HepG2 (cell line): ENCODE data around the gene MAP2K5. TPM values are rescaled to one million over a fixed set of nuclear protein-coding genes. Genes with fewer than 3 reads are reported as not detected.
A peak's percentile ranks its signal among the peaks of the same experiment; 100 is the strongest.

Experiments
- ARHGAP35 ChIP-seq: sonication (generic); formaldehyde crosslinking; IDR thresholded peaks from 2 replicates; pipeline ENCODE4 v1.9.0; 2022; ENCODE audit warnings: mild to moderate bottlenecking, inconsistent platforms, moderate library complexity, missing genetic modification reagents, borderline replicate concordance
- CBFB ChIP-seq: sonication (generic); formaldehyde crosslinking; IDR thresholded peaks from 2 replicates; pipeline ENCODE4 v1.4.0; 2020; ENCODE audit warnings: missing genetic modification reagents
- CERS6 ChIP-seq: sonication (generic); formaldehyde crosslinking; IDR thresholded peaks from 2 replicates; pipeline ENCODE4 v1.5.0; 2020; ENCODE audit warnings: missing genetic modification reagents
- FOXC1 ChIP-seq: sonication (generic); formaldehyde crosslinking; IDR thresholded peaks from 2 replicates; pipeline ENCODE4 v1.8.0; 2022; ENCODE audit warnings: mild to moderate bottlenecking, missing genetic modification reagents, borderline replicate concordance
- HMGA1 ChIP-seq: sonication (generic); formaldehyde crosslinking; conservative IDR thresholded peaks from 2 replicates; pipeline ENCODE4 v1.4.0; 2020; ENCODE audit warnings: missing genetic modification reagents
- HOXA3 ChIP-seq: sonication (generic); formaldehyde crosslinking; IDR thresholded peaks from 2 replicates; pipeline ENCODE4 v1.5.0; 2020; ENCODE audit warnings: missing genetic modification reagents
- MAFK ChIP-seq, 2 experiments: IDR thresholded peaks in 1 of 2; conservative IDR thresholded peaks in 1 of 2; 2 replicates each; pipeline ENCODE4 v1.6.1; 2011; ENCODE audit warnings: improper control_type of control experiment in 2 of 2, low read length in 2 of 2
- MXI1 ChIP-seq: IDR thresholded peaks from 3 replicates; pipeline ENCODE4 v1.6.1; 2012; ENCODE audit warnings: low read depth, low read length, inconsistent platforms, borderline replicate concordance
- POLR2A ChIP-seq, 2 experiments: IDR thresholded peaks; 2 replicates each; pipeline ENCODE4 v1.6.1; 2011; ENCODE audit warnings: low read depth in 2 of 2, low read length in 2 of 2, mild to moderate bottlenecking in 1 of 2, moderate library complexity in 1 of 2; ENCODE audit not compliant: insufficient read depth in 1 of 2
- TBX2 ChIP-seq: sonication (generic); formaldehyde crosslinking; IDR thresholded peaks from 2 replicates; pipeline ENCODE4 v1.5.0; 2020; ENCODE audit warnings: missing genetic modification reagents, mild to moderate bottlenecking, borderline replicate concordance
- TP53 ChIP-seq: sonication (generic); formaldehyde crosslinking; conservative IDR thresholded peaks from 2 replicates; pipeline ENCODE4 v1.4.0; 2020; ENCODE audit warnings: missing genetic modification reagents
- XRCC5 ChIP-seq: fragments of 200-400 bp; formaldehyde crosslinking; optimal IDR thresholded peaks from 2 replicates; pipeline ENCODE3; 2017; ENCODE audit warnings: mild to moderate bottlenecking, low read length
- ZNF746 ChIP-seq: sonication (generic); formaldehyde crosslinking; IDR thresholded peaks from 2 replicates; pipeline ENCODE4 v1.8.0; 2022; ENCODE audit warnings: mild to moderate bottlenecking, missing genetic modification reagents
- ZNF800 ChIP-seq: sonication (generic); formaldehyde crosslinking; IDR thresholded peaks from 2 replicates; pipeline ENCODE4 v1.4.0; 2020; ENCODE audit warnings: missing genetic modification reagents
- polyA plus RNA-seq, 8 experiments: library from polyadenylated mRNA; depleted of rRNA in 3 of 8; stranded (reverse) in 7 of 8; unstranded in 1 of 8; fragments of >200 nt; fragmentation: Illumina TruSeq in 4 of 8; extraction: Trizol in 4 of 8; gene quantifications; 2 replicates each; pipeline versions ENCODE4 v1.2.1 to v1.2.3, GENCODE V29; 2011 to 2016; ENCODE audit warnings: low read depth in 4 of 8, missing spikeins in 1 of 8, mixed read lengths in 1 of 8; ENCODE audit not compliant: insufficient read depth in 1 of 8
- total RNA-seq, 5 experiments: library from RNA; depleted of rRNA; stranded (reverse); fragments of >200 nt; fragmentation: Illumina TruSeq; extraction: Trizol; gene quantifications; 2 replicates each; pipeline ENCODE4 v1.2.3, GENCODE V29; 2016; ENCODE audit warnings: low read depth in 1 of 5
- TF ChIP-seq, protein P1 (sequence below): sonication (generic); formaldehyde crosslinking; IDR thresholded peaks from 2 replicates; pipeline ENCODE4 v1.4.0; 2020; ENCODE audit warnings: mild to moderate bottlenecking, missing genetic modification reagents
- TF ChIP-seq, protein P2 (sequence below): sonication (generic); formaldehyde crosslinking; IDR thresholded peaks from 2 replicates; pipeline ENCODE4 v1.5.0; 2020; ENCODE audit warnings: missing genetic modification reagents
- TF ChIP-seq, protein P3 (sequence below): sonication (generic); formaldehyde crosslinking; IDR thresholded peaks from 2 replicates; pipeline ENCODE4 v1.4.0; 2020; ENCODE audit warnings: mild to moderate bottlenecking, missing genetic modification reagents, borderline replicate concordance
- TF ChIP-seq, protein P4 (sequence below): sonication (generic); formaldehyde crosslinking; IDR thresholded peaks from 2 replicates; pipeline ENCODE4 v1.4.0; 2020; ENCODE audit warnings: mild to moderate bottlenecking, missing genetic modification reagents

MAP2K5 gene
- total and polyA plus RNA-seq, 2 of the 13 experiments (the other 11 are each of a cell fraction or from before 2014, with no cell fraction given) = 4.0 to 4.3 TPM

GRCh38 chr15:67840749-67841512, 298.4 kb downstream of the MAP2K5 start (continued):
- TF ChIP-seq XRCC5 (peak; percentile 11), TP53 (CRISPR knock-in tag) (no peak), ZNF800 (CRISPR knock-in tag) (0 out of 2 replicates have a peak, but pooled peaks have one; percentile 1), MAFK (conservative IDR thresholded peaks at IDR 0.05 in 1 of 2, IDR thresholded peaks at IDR 0.05 in 1 of 2; ENCODE audit: low read length in 2 of 2) (no peak), CERS6 (CRISPR knock-in tag) (no peak), HMGA1 (CRISPR knock-in tag) (no peak), FOXC1 (0 out of 2 replicates have a peak, but pooled peaks have one; percentile 32), ARHGAP35 (0 out of 2 replicates have a peak, but pooled peaks have one; percentile 34), ZNF746 (0 out of 2 replicates have a peak, but pooled peaks have one; percentile 40), POLR2A (IDR thresholded peaks at IDR 0.05; ENCODE audit: insufficient read depth in 1 of 2, low read depth in 2 of 2, low read length in 2 of 2) (peak in 1 of 2 experiments; percentile 27; a peak in 1 of 4 replicates), CBFB (CRISPR knock-in tag) (no peak), MXI1 (no peak; the same call in 2 of the 3 replicates), HOXA3 (CRISPR knock-in tag) (no peak), TBX2 (CRISPR knock-in tag) (no peak)
- TF ChIP-seq, protein P1, sequence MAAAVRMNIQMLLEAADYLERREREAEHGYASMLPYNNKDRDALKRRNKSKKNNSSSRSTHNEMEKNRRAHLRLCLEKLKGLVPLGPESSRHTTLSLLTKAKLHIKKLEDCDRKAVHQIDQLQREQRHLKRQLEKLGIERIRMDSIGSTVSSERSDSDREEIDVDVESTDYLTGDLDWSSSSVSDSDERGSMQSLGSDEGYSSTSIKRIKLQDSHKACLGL = 0 out of 2 replicates have a peak, but pooled peaks have one; percentile 7
- TF ChIP-seq, protein P2, sequence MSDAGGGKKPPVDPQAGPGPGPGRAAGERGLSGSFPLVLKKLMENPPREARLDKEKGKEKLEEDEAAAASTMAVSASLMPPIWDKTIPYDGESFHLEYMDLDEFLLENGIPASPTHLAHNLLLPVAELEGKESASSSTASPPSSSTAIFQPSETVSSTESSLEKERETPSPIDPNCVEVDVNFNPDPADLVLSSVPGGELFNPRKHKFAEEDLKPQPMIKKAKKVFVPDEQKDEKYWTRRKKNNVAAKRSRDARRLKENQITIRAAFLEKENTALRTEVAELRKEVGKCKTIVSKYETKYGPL = no peak
- TF ChIP-seq, protein P3, sequence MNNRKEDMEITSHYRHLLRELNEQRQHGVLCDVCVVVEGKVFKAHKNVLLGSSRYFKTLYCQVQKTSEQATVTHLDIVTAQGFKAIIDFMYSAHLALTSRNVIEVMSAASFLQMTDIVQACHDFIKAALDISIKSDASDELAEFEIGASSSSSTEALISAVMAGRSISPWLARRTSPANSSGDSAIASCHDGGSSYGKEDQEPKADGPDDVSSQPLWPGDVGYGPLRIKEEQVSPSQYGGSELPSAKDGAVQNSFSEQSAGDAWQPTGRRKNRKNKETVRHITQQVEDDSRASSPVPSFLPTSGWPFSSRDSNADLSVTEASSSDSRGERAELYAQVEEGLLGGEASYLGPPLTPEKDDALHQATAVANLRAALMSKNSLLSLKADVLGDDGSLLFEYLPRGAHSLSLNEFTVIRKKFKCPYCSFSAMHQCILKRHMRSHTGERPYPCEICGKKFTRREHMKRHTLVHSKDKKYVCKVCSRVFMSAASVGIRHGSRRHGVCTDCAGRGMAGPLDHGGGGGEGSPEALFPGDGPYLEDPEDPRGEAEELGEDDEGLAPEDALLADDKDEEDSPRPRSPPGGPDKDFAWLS (CRISPR knock-in tag) = no peak
- TF ChIP-seq, protein P4, sequence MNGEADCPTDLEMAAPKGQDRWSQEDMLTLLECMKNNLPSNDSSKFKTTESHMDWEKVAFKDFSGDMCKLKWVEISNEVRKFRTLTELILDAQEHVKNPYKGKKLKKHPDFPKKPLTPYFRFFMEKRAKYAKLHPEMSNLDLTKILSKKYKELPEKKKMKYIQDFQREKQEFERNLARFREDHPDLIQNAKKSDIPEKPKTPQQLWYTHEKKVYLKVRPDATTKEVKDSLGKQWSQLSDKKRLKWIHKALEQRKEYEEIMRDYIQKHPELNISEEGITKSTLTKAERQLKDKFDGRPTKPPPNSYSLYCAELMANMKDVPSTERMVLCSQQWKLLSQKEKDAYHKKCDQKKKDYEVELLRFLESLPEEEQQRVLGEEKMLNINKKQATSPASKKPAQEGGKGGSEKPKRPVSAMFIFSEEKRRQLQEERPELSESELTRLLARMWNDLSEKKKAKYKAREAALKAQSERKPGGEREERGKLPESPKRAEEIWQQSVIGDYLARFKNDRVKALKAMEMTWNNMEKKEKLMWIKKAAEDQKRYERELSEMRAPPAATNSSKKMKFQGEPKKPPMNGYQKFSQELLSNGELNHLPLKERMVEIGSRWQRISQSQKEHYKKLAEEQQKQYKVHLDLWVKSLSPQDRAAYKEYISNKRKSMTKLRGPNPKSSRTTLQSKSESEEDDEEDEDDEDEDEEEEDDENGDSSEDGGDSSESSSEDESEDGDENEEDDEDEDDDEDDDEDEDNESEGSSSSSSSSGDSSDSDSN = peak; percentile 18; the same call in 1 of the 2 replicates
